Sigmoid colon (tissue), 7 donors: ENCODE results near the gene BDKRB2. TPM values are rescaled to one million over a fixed set of nuclear protein-coding genes. Genes with fewer than 3 reads are reported as not detected.
A peak's percentile ranks its signal among the peaks of the same experiment; 100 is the strongest.

Experiments used
- DNase-seq: peaks from one replicate; pipeline ENCODE4 v3.0.0-alpha.2; 2019
- H3K27ac ChIP-seq, 4 donors: fragments of 200-600 bp; sonication (generic); one replicate each; pipeline ENCODE4 v1.5.1; 2016 to 2019; ENCODE audit warnings: mild to moderate bottlenecking in 1 of 4
- H3K27me3 ChIP-seq, 3 donors: fragments of 200-600 bp; sonication (generic); one replicate each; pipeline ENCODE4 v1.5.1; 2019; ENCODE audit warnings: mild to moderate bottlenecking in 1 of 3
- H3K36me3 ChIP-seq, 4 donors: fragments of 200-600 bp; sonication (generic); one replicate each; pipeline ENCODE4 v1.5.1; 2016 to 2019
- H3K4me1 ChIP-seq, 4 donors: fragments of 200-600 bp; sonication (generic); one replicate each; pipeline ENCODE4 v1.5.1; 2017 to 2019
- H3K4me3 ChIP-seq, 4 donors: fragments of 200-600 bp; sonication (generic); one replicate each; pipeline ENCODE4 v1.5.1; 2017 to 2019; ENCODE audit warnings: mild to moderate bottlenecking in 2 of 4, moderate library complexity in 1 of 4
- H3K9me3 ChIP-seq, 4 donors: fragments of 200-600 bp in 3 of 4; sonication (generic) in 3 of 4; one replicate each; pipeline versions ENCODE4 v1.5.1 to v1.6.1; 2013 to 2019
- EP300 ChIP-seq, 4 donors: sonication (generic); formaldehyde crosslinking; IDR thresholded peaks; one replicate each; pipeline ENCODE4 v1.6.1; 2017; ENCODE audit warnings: antibody characterized with exemption in 4 of 4
- POLR2A ChIP-seq, 2 donors: fragments of 450-650 bp; IDR thresholded peaks; one replicate each; pipeline ENCODE4 v1.6.1; 2016; ENCODE audit warnings: antibody characterized with exemption in 2 of 2, mild to moderate bottlenecking in 2 of 2, moderate library complexity in 2 of 2
- POLR2AphosphoS5 ChIP-seq, 4 donors: sonication (generic); formaldehyde crosslinking; IDR thresholded peaks; one replicate each; pipeline ENCODE4 v1.6.1; 2017; ENCODE audit warnings: antibody characterized with exemption in 4 of 4
- WGBS, 2 donors: extraction: QIAGEN DNeasy Blood & Tissue Kit; methylation state at CpG; one replicate each; pipeline ENCODE4 v1.1.7; 2013; 5-methylcytosine and 5-hydroxymethylcytosine counted together
- intact Hi-C: fragments of 100-400 bp; cut with DNase I; formaldehyde crosslinking; loops from one replicate; pipeline ENCODE4 v1.15.1; 2023
- polyA plus RNA-seq, 3 donors: library from polyadenylated mRNA; stranded (reverse); fragments of 200-250 nt; gene quantifications; one replicate each; pipeline ENCODE4 v1.2.3, GENCODE V29; 2013
- total RNA-seq, 4 donors: library from RNA; depleted of rRNA; stranded (reverse); fragments of >200 nt; gene quantifications; one replicate each; pipeline ENCODE4 v1.1.0, GENCODE V29; 2016
- TF ChIP-seq, protein P1 (sequence below), 4 experiments: fragments of 450-650 bp in 3 of 4; fragments of 200-600 bp in 1 of 4; IDR thresholded peaks; one replicate each; pipeline ENCODE4 v1.5.1; 2016 to 2019; ENCODE audit warnings: antibody characterized with exemption in 4 of 4, mild to moderate bottlenecking in 3 of 4, moderate library complexity in 2 of 4
- donor health status: healthy with polysubstance abuse.
- donor health status: Bipolar disorder and iron deficiency.
- donor health status: healthy.

Gene BDKRB2
- total and polyA plus RNA-seq, 7 donors = 1.8 to 10.8 (median 4.5) TPM

DNA sequence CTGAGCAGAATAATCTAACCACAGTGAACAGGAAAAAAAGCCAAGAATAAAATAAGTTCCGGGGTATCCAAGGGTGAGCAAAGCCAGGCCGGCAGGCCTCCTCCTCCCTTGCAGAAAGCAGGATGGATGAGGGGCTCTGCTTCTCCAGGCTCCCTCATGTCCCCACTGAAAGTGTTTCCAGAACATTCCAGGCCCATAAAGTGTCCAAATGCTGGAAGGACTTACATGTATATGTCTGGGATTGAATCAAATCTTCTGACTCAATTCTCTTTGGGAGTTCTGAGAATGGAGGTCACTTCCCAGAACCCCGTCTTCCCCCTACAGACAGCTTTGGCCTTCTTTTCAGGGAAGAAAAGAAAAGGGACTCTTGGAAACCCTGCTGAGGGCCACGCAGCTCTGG, 26.4 kb downstream of the BDKRB2 start:
- Histone ChIP-seq H3K4me1 (peaks cover 0 to 12% (median 5%) of the 10 kb centered on the region in 4 donors), H3K27me3 (no peaks in the 10 kb centered on the region), H3K27ac (no peak overlapping the region), H3K9me3 (no peaks in the 10 kb centered on the region), H3K36me3 (no peaks in the 10 kb centered on the region), H3K4me3 (no peak overlapping the region)
- intact Hi-C loops = no loop called here
- DNase-seq = no peak
- TF ChIP-seq POLR2AphosphoS5 (IDR thresholded peaks at IDR 0.05) = no peak
- TF ChIP-seq, protein P1, sequence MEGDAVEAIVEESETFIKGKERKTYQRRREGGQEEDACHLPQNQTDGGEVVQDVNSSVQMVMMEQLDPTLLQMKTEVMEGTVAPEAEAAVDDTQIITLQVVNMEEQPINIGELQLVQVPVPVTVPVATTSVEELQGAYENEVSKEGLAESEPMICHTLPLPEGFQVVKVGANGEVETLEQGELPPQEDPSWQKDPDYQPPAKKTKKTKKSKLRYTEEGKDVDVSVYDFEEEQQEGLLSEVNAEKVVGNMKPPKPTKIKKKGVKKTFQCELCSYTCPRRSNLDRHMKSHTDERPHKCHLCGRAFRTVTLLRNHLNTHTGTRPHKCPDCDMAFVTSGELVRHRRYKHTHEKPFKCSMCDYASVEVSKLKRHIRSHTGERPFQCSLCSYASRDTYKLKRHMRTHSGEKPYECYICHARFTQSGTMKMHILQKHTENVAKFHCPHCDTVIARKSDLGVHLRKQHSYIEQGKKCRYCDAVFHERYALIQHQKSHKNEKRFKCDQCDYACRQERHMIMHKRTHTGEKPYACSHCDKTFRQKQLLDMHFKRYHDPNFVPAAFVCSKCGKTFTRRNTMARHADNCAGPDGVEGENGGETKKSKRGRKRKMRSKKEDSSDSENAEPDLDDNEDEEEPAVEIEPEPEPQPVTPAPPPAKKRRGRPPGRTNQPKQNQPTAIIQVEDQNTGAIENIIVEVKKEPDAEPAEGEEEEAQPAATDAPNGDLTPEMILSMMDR (IDR thresholded peaks at IDR 0.05) = no peak
- TF ChIP-seq POLR2A (IDR thresholded peaks at IDR 0.05) = no peak
- TF ChIP-seq EP300 (IDR thresholded peaks at IDR 0.05) = no peak
- WGBS, 2 donors = 75 to 88% methylated on average over 4 of the region's 4 CpGs

DNA sequence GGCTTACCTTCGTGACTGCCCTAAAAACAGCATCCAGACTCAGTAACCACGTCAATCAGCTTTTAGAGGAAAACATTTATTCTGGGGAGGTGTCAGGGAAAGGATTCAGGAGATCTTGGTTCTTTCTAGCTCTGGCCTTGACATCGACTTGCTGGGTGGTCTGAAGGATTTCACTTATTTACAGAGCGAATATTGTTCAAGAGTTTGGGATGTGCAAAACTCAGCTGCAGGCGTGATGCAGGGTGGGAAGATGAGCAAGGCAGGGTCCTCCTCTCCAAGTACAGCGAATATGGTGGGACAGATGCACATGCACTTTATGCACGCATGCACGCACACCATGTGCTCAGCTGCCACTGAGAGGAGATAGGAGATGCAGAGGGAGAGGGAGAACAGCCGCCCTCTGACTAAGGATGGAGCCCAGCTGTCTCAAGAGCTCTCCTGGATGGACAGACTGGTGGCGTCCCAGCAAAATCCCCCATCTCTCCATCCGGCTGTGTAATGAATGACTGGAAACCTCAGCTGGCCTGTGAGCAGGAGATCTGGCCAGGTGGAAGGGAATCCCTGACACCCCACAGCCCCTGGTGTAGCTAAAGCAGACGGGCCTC, 27.0 kb downstream of the BDKRB2 start:
- intact Hi-C loops = no loop called here

GRCh38 chr14:96232506-96232905, 27.9 kb downstream of the BDKRB2 start:
- 87 to 88% methylated on average over 11 of the region's 11 CpGs for WGBS, 2 donors
- no peak for DNase-seq
- Histone ChIP-seq H3K4me1 (peaks cover 0 to 18% (median 11%) of the 10 kb centered on the region in 4 donors), H3K9me3 (no peaks in the 10 kb centered on the region), H3K27ac (no peak overlapping the region), H3K4me3 (no peak overlapping the region), H3K27me3 (no peaks in the 10 kb centered on the region), H3K36me3 (no peaks in the 10 kb centered on the region)
- intact Hi-C loops = no loop called here
- no peak for TF ChIP-seq POLR2A (IDR thresholded peaks at IDR 0.05)
- TF ChIP-seq, protein P1 (IDR thresholded peaks at IDR 0.05) = no peak
- TF ChIP-seq POLR2AphosphoS5 (IDR thresholded peaks at IDR 0.05) = no peak
- TF ChIP-seq EP300 (IDR thresholded peaks at IDR 0.05) = no peak

More for the DNA sequence above, 27.0 kb downstream of the BDKRB2 start:
- no peak overlapping the region for H3K27ac ChIP-seq
- no peak for DNase-seq
- WGBS, 2 donors = 77 to 86% methylated on average over 12 of the region's 12 CpGs
- H3K36me3 ChIP-seq = no peaks in the 10 kb centered on the region
- H3K4me1 ChIP-seq = peaks cover 0 to 12% (median 5%) of the 10 kb centered on the region in 4 donors
- no peak overlapping the region for H3K4me3 ChIP-seq
- no peaks in the 10 kb centered on the region for H3K27me3 ChIP-seq
- H3K9me3 ChIP-seq = no peaks in the 10 kb centered on the region
- TF ChIP-seq POLR2A (IDR thresholded peaks at IDR 0.05) (no peak), EP300 (IDR thresholded peaks at IDR 0.05) (no peak), POLR2AphosphoS5 (IDR thresholded peaks at IDR 0.05) (no peak)
- TF ChIP-seq, protein P1 (IDR thresholded peaks at IDR 0.05) = no peak

GRCh38 chr14:96233661-96234060, 29.0 kb downstream of the BDKRB2 start:
- H3K36me3 ChIP-seq = no peaks in the 10 kb centered on the region
- no peak for DNase-seq
- no peaks in the 10 kb centered on the region for H3K9me3 ChIP-seq
- H3K4me1 ChIP-seq = peaks cover 0 to 21% (median 14%) of the 10 kb centered on the region in 4 donors
- 73 to 82% methylated on average over 3 of the region's 3 CpGs for WGBS, 2 donors
- intact Hi-C loops = no loop called here
- H3K27ac ChIP-seq = peak overlapping the region in 3 of 4 donors; percentile 46 to 62 (median 46)
- H3K4me3 ChIP-seq = no peak overlapping the region
- no peak for TF ChIP-seq EP300 (IDR thresholded peaks at IDR 0.05)
- no peaks in the 10 kb centered on the region for H3K27me3 ChIP-seq

DNA sequence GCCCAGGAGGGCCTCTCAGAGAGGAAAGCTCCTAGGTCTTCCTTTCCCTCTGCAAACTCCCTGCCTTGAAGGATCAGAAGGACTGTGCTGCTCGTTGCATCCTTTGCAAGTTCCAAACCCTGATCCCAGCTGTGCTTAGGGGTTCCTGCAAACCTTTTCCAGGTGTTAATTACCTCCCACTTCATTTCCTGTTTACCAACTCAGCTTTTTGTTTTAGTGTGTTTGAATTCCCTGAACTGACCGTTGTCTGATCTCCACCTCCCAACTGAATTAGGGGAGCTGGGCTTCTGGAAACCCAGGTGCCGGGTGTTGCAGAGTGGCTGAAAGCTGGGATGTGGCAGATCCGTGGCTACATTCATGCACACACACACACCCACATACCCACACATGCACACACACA, 30.8 kb downstream of the BDKRB2 start:
- peaks cover 0 to 21% (median 14%) of the 10 kb centered on the region in 4 donors for H3K4me1 ChIP-seq
- TF ChIP-seq EP300 (IDR thresholded peaks at IDR 0.05) (no peak), POLR2AphosphoS5 (IDR thresholded peaks at IDR 0.05) (no peak), POLR2A (IDR thresholded peaks at IDR 0.05) (no peak)
- TF ChIP-seq, protein P1 (IDR thresholded peaks at IDR 0.05) = no peak
- WGBS, 2 donors = 28 to 41% methylated on average over 4 of the region's 4 CpGs
- H3K27me3 ChIP-seq = no peaks in the 10 kb centered on the region
- no peak overlapping the region for H3K27ac ChIP-seq
- DNase-seq = no peak
- no peak overlapping the region for H3K4me3 ChIP-seq
- intact Hi-C loops = no loop called here
- no peaks in the 10 kb centered on the region for H3K9me3 ChIP-seq
- peaks cover 0 to 1% (median 0%) of the 10 kb centered on the region in 4 donors for H3K36me3 ChIP-seq
